H1 (cell line): ENCODE data around the gene GAPDH. TPM values are rescaled to one million over a fixed set of nuclear protein-coding genes. Genes with fewer than 3 reads are reported as not detected.

Source experiments
- CTCF ChIA-PET: fragments of 300-600 bp; sonication (Branson Sonifier 250); formaldehyde crosslinking; loops from one replicate; lab custom pipeline; 2021; ENCODE audit not compliant: partially characterized antibody; lab: Charles Lee
- POLR2A ChIA-PET: fragments of 300-600 bp; sonication (Branson Sonifier 250); formaldehyde crosslinking; loops from one replicate; lab custom pipeline; 2021; ENCODE audit warnings: inconsistent platforms; ENCODE audit not compliant: partially characterized antibody; lab: Charles Lee
- DNase-seq, 2 experiments: peaks; one replicate each; pipeline versions ENCODE4 v3.0.0 to v3.0.0-alpha.2; 2010 to 2022; ENCODE audit warnings: low spot score in 2 of 2, low read depth in 1 of 2, mixed read lengths in 1 of 2
- FAIRE-seq: peaks from 2 replicates; lab custom pipeline; 2011; peaks lifted over from hg19 to GRCh38; lab: Jason Lieb, UNC
- H2AFZ ChIP-seq: 2 replicates; pipeline ENCODE4 v1.8.1; 2012; ENCODE audit warnings: low read length, inconsistent platforms
- H2AK5ac ChIP-seq: 2 replicates; pipeline ENCODE4 v1.6.1; 2013; ENCODE audit warnings: low read depth, low read length
- H2BK120ac ChIP-seq: replicated peaks from 2 replicates; pipeline ENCODE3; 2013; ENCODE audit warnings: low read depth, low read length, inconsistent platforms
- H2BK12ac ChIP-seq: 2 replicates; pipeline ENCODE4 v1.6.1; 2013; ENCODE audit warnings: low read depth, low read length
- H2BK15ac ChIP-seq: 2 replicates; pipeline ENCODE4 v1.6.1; 2013; ENCODE audit warnings: low read length
- H2BK20ac ChIP-seq: 2 replicates; pipeline ENCODE4 v1.6.1; 2013; ENCODE audit warnings: low read length
- H2BK5ac ChIP-seq: 2 replicates; pipeline ENCODE4 v1.6.1; 2013; ENCODE audit warnings: low read depth, low read length
- H3K14ac ChIP-seq: 2 replicates; pipeline ENCODE4 v1.6.1; 2013; ENCODE audit warnings: inconsistent platforms; ENCODE audit not compliant: insufficient read length
- H3K18ac ChIP-seq: 2 replicates; pipeline ENCODE4 v1.6.1; 2013; ENCODE audit warnings: low read length; ENCODE audit errors: extremely low read depth
- H3K23ac ChIP-seq: 2 replicates; pipeline ENCODE4 v1.6.1; 2013; ENCODE audit warnings: inconsistent platforms; ENCODE audit not compliant: insufficient read length
- H3K23me2 ChIP-seq: 2 replicates; pipeline ENCODE4 v1.6.1; 2013; ENCODE audit warnings: low read depth, low read length
- H3K27ac ChIP-seq: 2 replicates; pipeline ENCODE4 v1.6.1; 2011; ENCODE audit warnings: low read depth, low read length, inconsistent platforms
- H3K27me3 ChIP-seq, 4 experiments: replicated peaks in 1 of 4; 1 replicate in 1 of 4; 2 replicates in 3 of 4; pipeline versions ENCODE4 v1.6.1 to v1.8.1; 2011 to 2013; ENCODE audit warnings: low read length in 3 of 4, mild to moderate bottlenecking in 3 of 4, inconsistent platforms in 2 of 4, mixed read lengths in 2 of 4, moderate library complexity in 1 of 4; ENCODE audit not compliant: control insufficient read depth in 3 of 4, insufficient read depth in 3 of 4; ENCODE audit errors: extremely low read depth in 1 of 4
- H3K36me3 ChIP-seq, 4 experiments: 2 replicates each; pipeline versions ENCODE4 v1.6.1 to v1.8.1; 2011 to 2013; ENCODE audit warnings: mild to moderate bottlenecking in 4 of 4, low read length in 3 of 4, moderate library complexity in 2 of 4, control low read depth in 1 of 4, inconsistent platforms in 1 of 4; ENCODE audit not compliant: insufficient read depth in 4 of 4, control insufficient read depth in 2 of 4
- H3K4ac ChIP-seq: replicated peaks from 2 replicates; pipeline ENCODE3; 2013; ENCODE audit warnings: low read length, low read depth, mixed read lengths, inconsistent platforms; ENCODE audit not compliant: insufficient read length
- H3K4me1 ChIP-seq, 4 experiments: replicated peaks in 1 of 4; 1 replicate in 1 of 4; 2 replicates in 3 of 4; pipeline versions ENCODE4 v1.6.1 to v1.8.1; 2011 to 2013; ENCODE audit warnings: low read length in 3 of 4, inconsistent platforms in 2 of 4, mixed read lengths in 1 of 4; ENCODE audit not compliant: insufficient read depth in 4 of 4, control insufficient read depth in 3 of 4
- H3K4me2 ChIP-seq, 2 experiments: 2 replicates each; pipeline versions ENCODE4 v1.6.1 to v1.8.1; 2011 to 2013; ENCODE audit warnings: low read depth in 2 of 2, low read length in 2 of 2, control low read depth in 1 of 2, inconsistent platforms in 1 of 2, mild to moderate bottlenecking in 1 of 2; ENCODE audit not compliant: insufficient read depth in 1 of 2
- H3K4me3 ChIP-seq, 4 experiments: fragments of 200-600, 300-600 bp in 1 of 4; sonication (generic), shearing (Covaris generic), sonication (Bioruptor Twin) in 1 of 4; 2 replicates each; pipeline versions ENCODE4 v1.5.1 to v1.8.1; 2011 to 2016; ENCODE audit warnings: low read length in 4 of 4, low read depth in 3 of 4, control low read depth in 2 of 4, inconsistent platforms in 2 of 4, mild to moderate bottlenecking in 2 of 4, mixed read lengths in 1 of 4, moderate library complexity in 1 of 4; ENCODE audit not compliant: insufficient read depth in 2 of 4; ENCODE audit errors: extremely low read depth in 1 of 4
- H3K56ac ChIP-seq: replicated peaks from 2 replicates; pipeline ENCODE3; 2013; ENCODE audit warnings: low read depth, mild to moderate bottlenecking, mixed read lengths, low read length, inconsistent platforms; ENCODE audit not compliant: insufficient read length
- H3K79me1 ChIP-seq: 2 replicates; pipeline ENCODE4 v1.6.1; 2013; ENCODE audit warnings: low read depth, low read length, control low read depth
- H3K79me2 ChIP-seq, 2 experiments: 2 replicates each; pipeline versions ENCODE4 v1.6.1 to v1.8.1; 2012 to 2013; ENCODE audit warnings: low read length in 2 of 2, mild to moderate bottlenecking in 2 of 2, inconsistent platforms in 1 of 2; ENCODE audit not compliant: insufficient read depth in 2 of 2, control insufficient read depth in 1 of 2
- H3K9ac ChIP-seq, 4 experiments: replicated peaks in 1 of 4; 1 replicate in 1 of 4; 2 replicates in 3 of 4; pipeline versions ENCODE4 v1.6.1 to v1.8.1; 2011 to 2013; ENCODE audit warnings: low read depth in 3 of 4, low read length in 3 of 4, control low read depth in 2 of 4, mild to moderate bottlenecking in 2 of 4, moderate library complexity in 2 of 4, inconsistent platforms in 1 of 4; ENCODE audit errors: extremely low read depth in 1 of 4
- H3K9me3 ChIP-seq, 2 experiments: 2 replicates each; pipeline versions ENCODE4 v1.6.1 to v1.8.1; 2012 to 2013; ENCODE audit warnings: mild to moderate bottlenecking in 2 of 2, moderate library complexity in 2 of 2, control low read depth in 1 of 2, inconsistent platforms in 1 of 2, low read depth in 1 of 2, low read length in 1 of 2, mixed read lengths in 1 of 2; ENCODE audit not compliant: insufficient read depth in 2 of 2
- H4K20me1 ChIP-seq, 2 experiments: replicated peaks in 1 of 2; 2 replicates each; pipeline versions ENCODE3 to v1.8.1; 2011 to 2013; ENCODE audit warnings: inconsistent platforms in 2 of 2, low read length in 2 of 2, mild to moderate bottlenecking in 1 of 2; ENCODE audit not compliant: insufficient read depth in 2 of 2, control insufficient read depth in 1 of 2
- H4K5ac ChIP-seq: 2 replicates; pipeline ENCODE4 v1.6.1; 2013; ENCODE audit warnings: low read length, low read depth, mixed read lengths, inconsistent platforms; ENCODE audit not compliant: insufficient read length
- H4K8ac ChIP-seq: 2 replicates; pipeline ENCODE4 v1.8.0; 2013; ENCODE audit warnings: mild to moderate bottlenecking, moderate library complexity, low read length, inconsistent platforms; ENCODE audit not compliant: insufficient read depth; ENCODE audit errors: extremely low read depth
- H4K91ac ChIP-seq: replicated peaks from 2 replicates; pipeline ENCODE3; 2013; ENCODE audit warnings: low read length, mixed read lengths, inconsistent platforms; ENCODE audit not compliant: insufficient read length
- JUN ChIP-seq: IDR thresholded peaks from 2 replicates; pipeline ENCODE4 v1.6.1; 2011; ENCODE audit warnings: low read depth, mild to moderate bottlenecking, improper control_type of control experiment, low read length
- KDM4A ChIP-seq: IDR thresholded peaks from one replicate; pipeline ENCODE4 v1.7.1; 2012; ENCODE audit warnings: low read depth, mild to moderate bottlenecking, moderate library complexity, low read length, inconsistent platforms; ENCODE audit not compliant: severe bottlenecking
- WGBS, 2 experiments: shearing (Covaris generic) in 1 of 2; methylation state at CpG; one replicate each; pipeline versions ENCODE4 v1.1.6 to v1.1.7; 2013 to 2015; ENCODE audit warnings: low lambda C conversion rate in 2 of 2, mixed read lengths in 2 of 2, inconsistent platforms in 1 of 2, low coverage in 1 of 2, missing lambda C conversion rate in 1 of 2; ENCODE audit not compliant: insufficient replicate concordance in 2 of 2, insufficient coverage in 1 of 2, insufficient read length in 1 of 2; ENCODE audit errors: extremely low coverage in 1 of 2, missing lambda C conversion rate in 1 of 2; 5-methylcytosine and 5-hydroxymethylcytosine counted together
- polyA plus RNA-seq, 7 experiments: library from polyadenylated mRNA; depleted of rRNA in 3 of 7; stranded (reverse) in 5 of 7; unstranded in 2 of 7; fragments of >200 nt in 5 of 7; fragments of 200-250 nt in 2 of 7; gene quantifications; 1 replicate in 5 of 7; 2 replicates in 1 of 7; 4 replicates in 1 of 7; pipeline versions ENCODE4 v1.2.1 to v1.2.3, GENCODE V29; 2011 to 2013; ENCODE audit warnings: missing spikeins in 2 of 7, mixed read lengths in 2 of 7
- total RNA-seq: library from RNA; stranded (reverse); fragmentation: NEBNext Ultra II Directional; extraction: Animal tissue kit (Norgen Biotek cat#: 25700); gene quantifications from 2 replicates; pipeline ENCODE4 v1.2.1, GENCODE V29; 2021

GAPDH gene
- total and polyA plus RNA-seq, 2 of the 8 experiments (the other 6 are each of a cell fraction or from before 2014, with no cell fraction given), result 5,175 to 15,878 TPM

DNA sequence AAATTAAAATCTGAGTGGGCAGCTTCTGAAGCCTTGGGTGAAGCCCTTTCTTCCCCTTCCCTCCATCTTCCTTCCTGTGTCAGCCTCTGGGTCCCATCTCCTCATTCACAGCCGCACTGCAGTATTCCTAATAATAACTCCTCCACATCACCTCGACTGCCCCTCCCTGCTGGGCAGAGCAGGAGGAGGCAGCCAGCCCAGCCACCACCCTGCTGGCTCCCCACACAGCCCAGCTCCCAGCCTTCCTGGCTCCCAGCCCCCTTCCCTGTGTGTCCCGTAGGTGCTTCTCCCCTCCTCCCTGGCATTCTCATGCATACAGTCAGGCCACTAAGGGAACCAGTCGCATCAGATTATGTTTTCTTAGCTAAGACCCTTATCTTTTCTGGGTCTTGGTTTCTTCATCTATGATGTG lies 17.8 kb downstream of the GAPDH start:
- 91% methylated on average over 4 of the region's 4 CpGs; no CpG with 5 or more reads in 1 of the 2 experiments for WGBS, 2 experiments
- CTCF ChIA-PET, result interaction anchor here (0.5 to 24.9 kb wide), 10 partner anchors 5 to 464 kb away, joined by 3 to 462 read pairs (median 6); partner anchors contain the start of genes GAPDH, IFFO1, MRPL51 and NOP2

More for the DNA sequence above, 17.8 kb downstream of the GAPDH start:
- Histone ChIP-seq H2BK5ac (no peak overlapping the region), H4K20me1 (peaks cover 10 to 26% of the 10 kb centered on the region in 2 experiments), H3K27ac (no peak overlapping the region), H3K4ac (no peak overlapping the region), H3K56ac (no peak overlapping the region), H4K91ac (no peak overlapping the region), H3K36me3 (peaks cover 9 to 22% (median 10%) of the 10 kb centered on the region in 4 experiments), H3K79me2 (peaks cover 0 to 41% of the 10 kb centered on the region in 2 experiments; a peak in 2 of 4 replicates), H3K18ac (no peak overlapping the region), H2BK20ac (no peak overlapping the region), H3K27me3 (no peaks in the 10 kb centered on the region), H2BK120ac (no peak overlapping the region), H4K8ac (no peak overlapping the region), H2AFZ (no peak overlapping the region), H4K5ac (no peak overlapping the region), H2BK12ac (no peak overlapping the region), H2AK5ac (no peak overlapping the region), H3K23me2 (peaks cover 13% of the 10 kb centered on the region; the same call in 1 of the 2 replicates), H3K4me3 (no peak overlapping the region), H3K23ac (no peak overlapping the region), H3K9ac (peak overlapping the region in 1 of 4 experiments; percentile 32; a peak in 2 of 7 replicates), H3K4me2 (peak overlapping the region in 1 of 2 experiments; percentile 18; a peak in 2 of 4 replicates), H3K14ac (no peak overlapping the region), H3K79me1 (peaks cover 24% of the 10 kb centered on the region), H3K4me1 (peaks cover 4 to 15% (median 9%) of the 10 kb centered on the region in 4 experiments), H3K9me3 (no peaks in the 10 kb centered on the region), H2BK15ac (no peak overlapping the region)
- FAIRE-seq (no peak), DNase-seq (no peak)
- POLR2A ChIA-PET, result interaction anchor here (1.2 to 24.2 kb wide), 6 partner anchors 13 to 21 kb away, joined by 4 to 665 read pairs (median 10); partner anchors contain the start of genes GAPDH and NOP2
- TF ChIP-seq KDM4A (no peak), JUN (no peak)
